Hematopoietic multipotent progenitor cell treated with erythropoietin and hydrocortisone succinate and interleukin-3 and kit ligand, for 17 days (in vitro differentiated cells): Measurements from ENCODE around the gene KRIT1.
A peak's percentile ranks its signal among the peaks of the same experiment; 100 is the strongest.
"Not testable (repeated sequence)": the region's sequence is repeated elsewhere in the genome, so short reads cannot be mapped to it uniquely, and the experiment has no call there.

Source experiments
- DNase-seq: peaks from one replicate; pipeline ENCODE4 v3.0.0-alpha.2; 2015; ENCODE audit warnings: low spot score

The KRIT1 gene

DNA sequence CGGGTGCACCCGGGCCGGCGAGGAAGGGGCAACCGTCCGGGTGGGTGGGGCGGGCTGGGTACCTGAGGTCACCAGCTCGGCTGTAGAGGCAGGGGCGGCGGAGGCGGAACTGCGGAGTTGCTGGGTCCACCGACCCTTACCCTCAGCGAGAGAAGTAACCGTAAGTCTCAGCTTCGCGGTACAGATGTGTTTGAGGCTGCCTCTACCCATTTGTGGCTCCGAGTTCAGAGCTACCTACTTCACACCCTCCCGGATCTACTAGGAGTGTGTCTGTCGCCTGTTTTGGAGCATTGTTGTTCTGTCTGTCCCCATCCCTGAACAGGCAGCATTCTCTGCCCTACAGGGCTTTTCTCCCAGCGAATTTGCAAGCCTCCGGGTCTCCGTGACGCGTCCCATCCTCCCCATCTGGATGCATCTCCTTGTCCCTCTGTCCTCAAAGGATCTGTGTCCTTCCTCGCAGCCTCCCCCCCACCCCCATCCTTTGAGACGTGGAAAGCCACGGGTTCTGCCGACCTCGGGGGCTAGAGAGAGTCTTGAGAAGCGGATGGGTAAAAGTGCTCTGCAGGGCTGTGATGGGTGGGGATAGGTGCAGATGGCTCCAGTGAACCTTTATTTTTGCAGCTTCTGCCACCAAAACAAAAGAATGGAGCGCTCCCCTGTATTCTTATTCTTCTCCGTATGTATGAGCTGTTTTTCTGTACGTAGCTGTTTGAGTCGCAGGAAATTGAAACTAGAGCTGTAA is 817 bp upstream of the KRIT1 start:
- peak; percentile 25 for DNase-seq

DNA sequence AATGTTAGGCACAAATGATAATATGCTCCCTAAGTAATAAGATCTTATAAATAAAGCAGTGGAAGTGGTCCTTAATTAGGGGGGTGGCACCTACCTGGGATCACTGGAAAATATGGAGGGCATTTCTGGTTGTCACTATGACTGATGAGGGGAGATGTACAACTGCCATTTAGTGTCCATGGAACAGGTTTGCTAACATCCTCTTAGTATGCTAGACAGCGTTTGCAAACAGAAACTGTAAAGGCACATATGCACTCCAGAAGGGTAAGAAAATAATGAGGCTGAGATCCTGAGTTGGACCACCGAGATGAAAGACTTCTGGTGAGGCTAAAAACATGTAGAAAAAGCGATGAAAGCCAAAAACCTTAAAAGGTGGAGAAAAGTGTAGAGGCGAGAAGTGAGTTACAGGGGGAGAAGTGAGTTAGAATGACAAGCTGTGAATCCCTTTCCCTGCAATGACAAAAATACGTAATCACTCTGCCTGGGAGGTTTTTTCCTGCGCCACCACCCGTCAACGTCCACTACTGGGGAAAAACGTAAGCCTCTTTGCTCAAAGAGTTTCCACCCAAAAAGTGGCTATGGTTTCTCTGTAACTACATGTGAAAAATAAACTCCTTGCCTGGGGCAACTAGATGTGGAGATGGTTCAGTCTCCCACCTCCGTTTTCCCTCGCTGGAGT is 767 bp downstream of the KRIT1 start:
- peak; percentile 62 for DNase-seq

DNA sequence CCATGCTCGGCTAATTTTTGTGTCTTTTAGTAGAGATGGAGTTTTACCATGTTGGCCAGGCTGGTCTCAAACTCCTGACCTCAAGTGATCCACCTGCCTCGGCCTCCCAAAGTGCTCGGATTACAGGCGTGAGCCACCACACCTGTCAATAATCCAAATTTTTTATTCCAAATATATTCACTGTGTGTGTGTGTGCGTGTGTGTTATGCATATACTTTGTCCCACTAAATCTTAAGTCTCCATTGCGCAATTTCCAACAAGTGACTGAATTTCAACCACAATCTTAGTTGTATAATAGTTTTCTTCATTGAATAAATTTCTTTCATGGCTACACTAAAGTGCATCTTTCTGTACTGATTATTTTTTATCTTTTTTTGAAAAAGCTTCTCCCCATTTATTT is 2.7 kb downstream of the KRIT1 start:
- DNase-seq, result no peak

DNA sequence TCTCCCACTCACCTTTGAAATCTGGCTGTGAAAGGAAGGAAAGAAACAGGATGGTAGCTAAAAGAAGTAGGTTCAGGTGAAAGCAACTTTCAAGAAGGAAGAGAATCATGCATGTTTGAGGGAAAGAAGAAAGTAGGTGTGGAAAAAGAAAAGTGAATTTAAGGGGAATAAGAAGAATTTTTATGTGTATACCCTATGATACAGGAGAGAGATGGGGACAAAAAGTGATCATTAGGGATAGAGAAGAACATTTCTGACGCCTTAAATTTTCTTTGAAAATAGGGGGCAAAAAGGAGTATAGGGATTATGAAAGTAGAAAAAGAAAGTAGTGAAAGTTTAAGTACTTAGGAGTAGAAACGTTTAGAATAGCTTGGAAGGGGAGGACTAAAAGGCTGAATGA is 15.2 kb downstream of the KRIT1 start:
- no peak for DNase-seq

DNA sequence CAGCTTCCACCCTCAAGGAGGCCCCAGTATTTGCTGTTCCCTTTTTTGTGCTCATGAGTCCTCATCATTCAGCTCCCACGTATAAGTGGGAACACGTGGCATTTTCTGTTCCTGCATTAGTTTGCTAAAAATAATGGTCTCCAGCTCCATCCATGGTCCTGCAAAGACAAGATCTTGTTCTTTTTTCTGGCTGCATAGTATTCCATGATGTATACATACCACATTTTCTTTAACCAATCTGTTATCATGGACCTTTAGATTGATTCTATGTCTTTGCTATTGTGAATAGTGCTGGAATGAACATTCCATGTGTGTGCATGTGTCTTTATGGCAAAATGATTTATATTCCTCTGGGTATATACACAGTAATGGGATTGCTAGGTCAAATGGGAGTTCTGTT is 17.0 kb downstream of the KRIT1 start:
- DNase-seq, result no peak

DNA sequence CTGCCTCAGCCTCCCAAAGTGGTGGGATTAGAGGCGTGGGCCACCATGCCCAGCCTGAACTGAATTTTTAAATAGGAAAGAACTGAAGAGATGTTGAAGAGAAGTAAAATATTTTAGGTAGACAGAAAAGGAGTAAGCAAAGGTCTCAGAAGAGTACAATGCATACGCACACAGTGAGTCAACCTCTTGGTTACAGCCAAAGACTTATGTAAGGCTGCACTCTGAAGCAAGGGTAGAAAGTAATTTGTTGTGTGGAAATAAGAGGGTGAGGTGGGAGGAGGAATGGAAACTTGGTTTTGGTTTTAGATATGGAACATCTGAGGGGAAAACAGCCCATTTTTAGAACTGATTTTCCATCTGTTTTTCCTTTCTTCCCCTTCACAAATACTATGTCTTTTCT is 17.6 kb downstream of the KRIT1 start:
- DNase-seq, result no peak

DNA sequence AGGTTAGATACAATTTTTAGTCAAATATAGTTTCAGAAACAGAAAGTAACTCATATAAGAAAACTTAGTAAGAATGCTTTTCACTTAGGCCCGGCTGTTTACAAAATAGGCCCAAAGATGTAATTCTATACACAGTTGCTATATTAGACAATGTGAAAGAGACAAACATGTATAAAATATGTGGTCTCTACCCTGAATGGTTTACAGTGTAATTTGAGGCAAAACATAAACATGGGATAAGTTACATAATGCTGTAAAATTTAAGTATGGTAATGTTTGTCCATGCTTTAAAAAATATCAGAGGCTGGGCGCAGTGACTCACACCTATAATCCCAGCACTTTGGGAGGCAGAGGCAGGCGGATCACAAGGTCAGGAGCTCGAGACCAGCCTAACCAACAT is 18.7 kb downstream of the KRIT1 start:
- no peak for DNase-seq

DNA sequence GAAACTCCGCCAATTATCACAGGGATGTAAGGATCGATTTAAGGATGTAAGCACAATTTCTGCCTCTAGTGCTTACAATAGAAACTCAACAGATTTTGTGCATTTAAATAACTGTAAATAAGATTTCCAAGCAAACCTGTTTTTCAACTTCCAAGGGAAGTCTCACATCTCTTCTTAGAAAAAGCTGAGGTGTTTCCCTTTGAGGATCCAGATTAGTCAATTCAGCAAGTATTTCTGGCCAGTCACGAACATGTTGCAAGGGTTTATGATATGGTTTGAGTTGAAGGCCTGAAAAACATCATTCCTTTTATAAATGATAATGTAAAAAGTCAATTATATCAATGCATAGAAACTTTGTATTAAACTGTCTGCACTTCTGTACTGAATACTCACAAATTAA is 23.9 kb downstream of the KRIT1 start:
- no peak for DNase-seq

DNA sequence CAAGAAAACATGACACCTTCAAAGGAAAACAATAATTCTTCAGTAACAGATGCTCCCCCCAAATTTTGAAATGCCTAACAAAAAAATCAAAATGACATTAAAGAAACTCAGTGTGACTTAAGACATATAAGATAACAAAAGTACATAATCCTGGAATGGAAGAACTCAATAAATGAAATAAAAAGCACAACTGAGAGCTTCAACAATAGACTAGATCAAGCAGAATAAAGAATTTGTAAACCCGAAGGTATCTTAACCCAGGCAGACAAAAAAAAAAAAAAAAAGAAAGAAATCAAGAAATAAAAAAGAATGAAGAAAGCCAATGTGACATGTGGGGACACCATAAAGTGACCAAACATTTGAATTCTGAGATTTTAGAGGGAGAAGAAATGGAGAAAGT is 39.0 kb downstream of the KRIT1 start:
- DNase-seq, result no peak

DNA sequence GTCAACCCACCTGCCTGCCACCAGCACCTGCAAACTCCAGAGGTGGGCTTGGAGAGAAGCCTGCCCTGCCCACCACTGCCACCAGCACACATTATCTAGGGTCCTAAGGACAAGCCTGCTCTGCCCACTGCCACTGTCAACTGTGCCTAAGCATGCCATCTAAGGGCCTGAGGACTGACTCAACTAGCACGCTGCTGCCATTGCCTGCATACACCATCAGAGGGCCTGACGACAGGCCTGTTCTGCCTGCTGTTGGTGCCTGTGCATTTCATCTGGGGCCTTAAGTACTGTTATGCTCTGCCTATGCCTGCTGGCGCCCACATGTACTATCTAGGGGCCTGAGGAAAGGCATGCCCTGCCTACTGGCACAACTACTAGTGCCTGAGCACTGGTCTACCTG is 39.7 kb downstream of the KRIT1 start:
- no peak for DNase-seq

DNA sequence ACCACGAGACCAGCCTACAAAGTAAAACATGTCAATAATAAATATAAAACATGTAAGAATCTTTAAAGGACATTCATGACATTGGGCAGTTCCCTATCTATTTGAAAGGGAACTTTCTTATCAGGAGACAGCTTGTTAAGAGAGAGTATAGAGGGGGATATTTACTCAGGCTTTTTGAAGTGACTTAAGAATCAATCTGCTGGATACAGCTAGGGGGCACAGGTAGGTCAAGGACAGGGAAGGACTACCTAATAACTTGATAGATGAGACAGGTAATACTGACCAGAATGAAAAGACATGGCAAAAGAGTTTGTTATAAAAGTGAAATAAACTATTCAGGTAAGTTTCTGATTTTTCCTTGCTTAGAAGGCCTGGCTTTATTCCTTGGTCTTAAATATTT is 44.9 kb downstream of the KRIT1 start:
- DNase-seq, result no peak

DNA sequence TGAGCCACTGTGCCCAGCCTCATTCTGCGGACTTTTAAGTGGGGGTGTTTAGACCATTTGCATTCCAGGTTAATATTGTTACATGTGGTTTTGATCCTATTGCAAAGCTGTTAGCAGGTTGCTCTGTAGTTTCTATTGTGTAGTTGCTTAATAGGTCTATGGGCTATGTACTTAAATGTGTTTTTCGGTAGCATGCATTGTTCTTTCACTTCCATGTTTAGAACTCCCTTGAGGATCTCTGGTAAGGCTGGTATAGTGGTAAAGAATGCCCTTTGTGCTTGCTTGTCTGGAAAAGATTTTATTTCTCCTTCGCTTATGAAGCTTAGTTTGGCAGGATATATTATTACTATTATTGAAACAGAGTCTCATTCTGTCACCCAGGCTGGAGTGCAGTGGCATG is 53.4 kb downstream of the KRIT1 start:
- DNase-seq, result no peak

DNA sequence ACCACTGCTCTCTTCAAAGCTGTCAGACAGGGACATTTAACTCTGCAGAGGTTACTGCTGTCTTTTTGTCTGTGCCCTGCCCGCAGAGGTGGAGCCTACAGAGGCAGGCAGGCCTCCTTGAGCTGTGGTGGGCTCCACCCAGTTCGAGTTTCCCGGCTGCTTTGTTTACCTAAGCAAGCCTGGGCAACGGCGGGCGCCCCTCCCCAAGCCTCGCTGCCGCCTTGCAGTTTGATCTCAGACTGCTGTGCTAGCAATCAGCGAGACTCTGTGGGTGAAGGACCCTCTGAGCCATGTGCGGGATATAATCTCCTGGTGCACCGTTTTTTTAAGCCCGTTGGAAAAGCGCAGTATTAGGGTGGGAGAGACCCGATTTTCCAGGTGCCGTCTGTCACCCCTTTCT is 56.5 kb downstream of the KRIT1 start:
- DNase-seq, result not testable (repeated sequence)

DNA sequence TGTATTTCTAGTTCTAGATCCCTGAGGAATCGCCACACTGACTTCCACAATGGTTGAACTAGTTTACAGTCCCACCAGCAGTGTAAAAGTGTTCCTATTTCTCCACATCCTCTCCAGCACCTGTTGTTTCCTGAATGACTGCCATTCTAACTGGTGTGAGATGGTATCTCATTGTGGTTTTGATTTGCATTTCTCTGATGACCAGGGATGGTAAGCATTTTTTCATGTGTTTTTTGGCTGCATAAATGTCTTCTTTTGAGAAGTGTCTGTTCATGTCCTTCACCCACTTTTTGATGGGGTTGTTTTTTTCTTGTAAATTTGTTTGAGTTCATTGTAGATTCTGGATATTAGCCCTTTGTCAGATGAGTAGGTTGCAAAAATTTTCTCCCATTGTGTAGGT is 61.4 kb downstream of the KRIT1 start:
- DNase-seq, result not testable (repeated sequence)

DNA sequence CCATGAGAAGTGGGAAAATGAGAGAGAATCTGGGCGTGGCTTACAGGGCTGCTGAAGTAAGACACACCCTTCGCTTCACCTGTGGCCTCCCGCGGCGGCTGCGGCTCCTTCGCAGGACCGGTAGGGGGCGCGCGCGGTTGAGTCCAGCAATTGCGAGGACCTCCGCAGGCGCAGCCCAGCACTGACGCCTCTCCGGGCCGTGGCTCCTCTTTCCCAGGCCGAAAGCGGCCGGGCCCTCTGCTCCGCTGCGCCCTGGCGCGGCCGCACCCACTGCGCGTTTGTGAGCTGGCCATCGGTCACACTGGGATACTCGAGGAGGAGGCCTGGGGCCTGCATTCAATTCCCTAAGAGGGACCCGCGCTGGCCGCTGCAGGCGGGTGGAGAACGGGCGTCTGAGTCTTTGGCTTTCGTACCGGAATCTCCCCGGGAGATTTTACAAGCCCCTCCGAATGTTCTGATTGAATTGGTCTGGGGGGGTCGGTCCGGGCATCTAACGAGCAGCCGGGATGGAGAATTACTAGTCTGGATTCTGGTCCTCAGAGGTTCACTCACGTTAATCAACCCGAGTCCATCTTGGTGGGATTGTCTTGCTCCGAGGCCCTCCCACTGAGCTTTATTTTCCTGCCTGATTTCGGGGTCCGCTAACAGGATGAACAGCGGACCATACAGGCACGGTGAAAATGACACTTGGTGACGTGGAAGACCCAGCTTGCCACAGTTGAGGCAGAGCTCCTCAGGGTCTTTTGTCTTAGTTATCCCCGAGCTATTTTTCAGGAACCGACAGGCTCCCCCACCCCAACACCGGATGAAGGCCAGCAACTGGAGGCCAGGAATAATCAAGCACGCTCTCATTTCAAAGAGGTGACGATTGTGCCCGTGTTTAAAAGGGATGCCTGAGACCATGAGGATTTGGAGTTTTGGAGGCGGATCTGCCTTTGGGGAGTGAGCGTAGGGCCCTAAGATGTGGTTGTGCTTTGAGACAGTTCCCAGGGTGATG is 66.5 kb downstream of the KRIT1 start, which contains the start of gene LRRD1:
LRRD1 (minus strand) TSS at position 215 of the 997 bp plus-strand sequence. CDS start 13,940 bp downstream, outside the sequence.
- DNase-seq, result peak; percentile 83

DNA sequence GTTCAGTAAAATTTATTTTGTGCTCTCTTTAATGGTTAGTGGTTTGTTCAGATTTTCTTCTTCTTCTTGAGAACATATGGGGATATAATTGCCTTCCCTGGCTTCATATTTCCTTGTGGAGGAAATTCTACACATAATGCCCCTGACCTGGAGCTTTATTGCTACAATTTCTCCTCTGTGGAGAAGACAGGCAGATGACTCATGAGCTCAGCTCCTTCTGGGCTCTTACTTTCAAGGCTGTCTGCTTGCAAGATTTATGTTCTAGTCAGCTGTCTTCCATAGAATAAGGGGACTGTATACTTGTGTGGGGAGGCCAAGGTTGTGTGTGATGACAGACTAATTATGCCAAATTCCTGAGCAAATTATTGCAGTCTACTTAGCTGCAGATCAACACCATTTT is 68.4 kb downstream of the KRIT1 start:
- no peak for DNase-seq

DNA sequence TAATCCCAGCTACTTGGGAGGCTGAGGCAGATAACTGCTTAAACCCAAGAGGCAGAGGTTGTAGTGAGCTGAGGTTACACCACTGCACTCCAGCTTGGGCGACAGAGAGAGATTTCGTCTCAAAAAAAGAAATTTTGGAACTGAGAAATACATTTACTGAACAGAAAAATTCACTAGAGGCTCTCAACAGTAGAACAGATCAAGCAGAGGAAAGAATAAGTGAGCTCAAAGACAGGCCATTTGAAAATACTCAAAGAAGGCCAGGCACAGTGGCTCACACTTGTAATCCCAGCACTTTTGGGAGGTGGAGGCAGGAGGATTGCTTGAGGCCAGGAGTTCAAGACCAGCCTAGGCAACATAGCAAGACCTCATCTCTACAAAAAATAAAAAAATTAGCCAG is 76.2 kb downstream of the KRIT1 start:
- not testable (repeated sequence) for DNase-seq

DNA sequence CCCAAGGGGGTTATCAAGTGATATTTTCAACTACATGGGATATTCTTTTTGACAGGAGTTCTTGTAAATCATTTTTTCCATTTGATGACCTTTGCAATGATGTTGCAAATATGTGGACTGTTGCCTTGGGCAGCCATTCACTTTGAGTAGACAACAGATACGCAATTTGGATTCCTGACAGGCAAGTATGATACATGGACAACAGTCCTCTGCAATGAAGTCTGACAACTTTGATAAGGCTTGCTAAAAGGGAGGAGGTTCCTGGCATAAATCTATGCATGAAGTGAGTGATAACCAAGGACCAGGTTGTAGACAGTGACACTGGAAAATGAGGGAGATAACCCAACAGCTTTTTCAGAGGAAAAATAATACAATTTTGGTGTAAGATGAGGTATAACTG is 84.4 kb downstream of the KRIT1 start:
- no peak for DNase-seq

DNA sequence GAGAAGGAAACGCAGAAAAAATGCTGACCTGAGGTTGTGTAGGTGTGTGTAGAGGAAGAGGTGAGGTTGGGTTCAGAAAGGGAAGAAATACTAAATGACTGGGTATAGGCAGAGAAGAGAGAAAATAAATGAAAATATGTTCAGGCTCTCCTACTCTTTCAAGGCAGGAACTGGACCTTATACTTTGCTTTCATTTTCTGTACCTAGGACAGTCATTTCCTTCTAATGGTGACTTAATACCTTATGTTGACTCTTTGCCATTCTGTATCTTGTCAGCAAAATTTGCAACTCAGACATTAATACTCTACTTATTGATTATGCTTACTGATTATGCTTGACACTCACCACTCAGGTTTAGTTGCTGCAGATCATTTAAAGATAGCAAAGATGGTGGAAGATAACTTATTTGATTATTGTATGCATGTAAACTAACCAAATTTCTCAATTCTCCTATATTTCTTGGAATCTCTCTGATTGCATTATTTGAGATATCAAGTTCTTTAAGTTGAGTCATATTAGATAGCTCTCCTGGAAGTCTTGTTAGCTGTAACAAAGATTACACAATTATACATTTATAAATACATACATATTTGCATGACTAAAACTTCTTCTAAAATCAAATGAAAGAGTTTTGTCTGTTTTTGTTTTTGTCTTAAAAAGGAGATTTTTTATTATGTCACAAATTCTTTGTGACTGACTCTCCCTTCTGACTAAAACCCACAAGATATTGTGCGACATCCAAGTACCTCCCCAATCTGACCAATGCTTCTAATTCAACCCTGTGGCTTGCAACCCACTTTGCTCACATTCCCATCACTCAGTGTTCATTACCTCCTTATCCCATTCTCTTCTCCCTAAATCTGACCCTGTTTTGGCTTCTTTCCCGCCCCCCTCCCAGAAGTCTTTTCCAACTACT is 86.8 kb downstream of the KRIT1 start:
- DNase-seq, result no peak

DNA sequence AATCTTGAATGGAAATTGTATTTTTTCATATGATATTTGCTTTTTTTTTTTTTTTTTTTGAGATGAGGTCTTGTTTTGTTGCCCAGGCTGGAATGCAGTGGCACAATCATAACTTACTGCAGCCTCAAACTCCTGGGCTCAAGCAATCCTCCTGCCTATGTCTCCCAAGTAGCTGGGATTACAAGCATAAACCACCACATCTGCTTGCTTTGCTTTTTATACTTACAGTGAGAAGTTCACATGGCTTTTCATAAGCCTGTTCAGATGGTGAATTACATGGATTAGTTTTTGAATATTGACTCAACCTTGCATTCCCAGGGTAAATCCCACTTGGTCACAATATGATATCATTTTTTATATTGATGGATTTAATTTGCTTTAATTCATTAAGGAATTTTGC is 88.7 kb downstream of the KRIT1 start:
- DNase-seq, result no peak

DNA sequence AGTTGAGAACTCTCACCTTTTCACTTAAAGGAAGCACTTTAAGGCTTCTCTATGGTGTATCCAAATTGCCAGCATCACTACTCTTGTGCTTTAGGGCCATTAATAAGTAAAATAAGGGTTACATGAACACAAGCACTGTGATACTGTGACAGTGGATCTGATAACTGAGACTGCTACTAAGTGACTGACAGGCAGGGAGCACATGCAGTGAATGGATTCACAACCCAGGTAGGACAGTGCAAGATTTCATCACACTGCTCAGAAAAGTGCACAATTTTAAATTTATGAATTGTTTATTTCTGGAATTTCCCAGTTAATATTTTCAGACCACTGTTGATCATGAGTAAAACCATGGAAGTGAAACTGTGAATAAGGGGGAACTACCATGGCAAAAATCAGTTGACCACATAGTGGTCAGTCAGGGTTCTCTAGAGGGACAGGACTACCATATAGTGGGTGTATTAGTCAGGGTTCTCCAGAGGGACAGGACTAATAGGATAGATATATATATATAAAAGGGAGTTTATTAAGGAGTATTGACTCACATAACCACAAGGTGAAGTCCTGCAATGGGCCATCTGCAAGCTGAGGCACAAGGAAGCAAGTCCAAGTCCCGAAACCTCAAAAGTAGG is 90.5 kb downstream of the KRIT1 start:
- no peak for DNase-seq
